Stimulated activated CD8-positive, alpha-beta memory T cell treated with anti-CD3 and anti-CD28 coated beads, Interleukin-4, amount 100 ng/mL, for 1 hour (primary cell): ENCODE data around the gene QSOX2.

Experiments
- DNase-seq, 2 donors: peaks; one replicate each; pipeline ENCODE4 v3.0.0-alpha.2; 2020; ENCODE audit warnings: low read depth in 2 of 2, low spot score in 1 of 2

The QSOX2 gene

GRCh38 chr9:136252281-136252680, 6.7 kb upstream of the QSOX2 start:
- no peak for DNase-seq

- no peak for DNase-seq
These were observed 5.9 kb upstream of the QSOX2 start for GRCh38 chr9:136251264-136252115.

- DNase-seq, result no peak
These were observed 5.1 kb upstream of the QSOX2 start for GRCh38 chr9:136250676-136251075.

- DNase-seq, result no peak
These were observed 4.4 kb upstream of the QSOX2 start for GRCh38 chr9:136249877-136250559.

- DNase-seq, result no peak
These were observed 3.6 kb upstream of the QSOX2 start for GRCh38 chr9:136248951-136249876.

GRCh38 chr9:136247947-136248637, 2.5 kb upstream of the QSOX2 start:
- DNase-seq, result no peak

- no peak for DNase-seq
These were observed 1.9 kb upstream of the QSOX2 start for GRCh38 chr9:136247551-136247916.

- DNase-seq, result no peak
These were observed 1.4 kb upstream of the QSOX2 start for GRCh38 chr9:136246849-136247550.

GRCh38 chr9:136244969-136245218, 718 bp downstream of the QSOX2 start:
- DNase-seq, result no peak

GRCh38 chr9:136244122-136244968, 1.3 kb downstream of the QSOX2 start:
- DNase-seq, result no peak

- no peak for DNase-seq
These were observed 2.0 kb downstream of the QSOX2 start for GRCh38 chr9:136243631-136244030.

- DNase-seq, result no peak
These were observed 2.6 kb downstream of the QSOX2 start for GRCh38 chr9:136242918-136243525.

GRCh38 chr9:136242248-136242647, 3.4 kb downstream of the QSOX2 start:
- no peak for DNase-seq

- DNase-seq, result no peak
These were observed 4.1 kb downstream of the QSOX2 start for GRCh38 chr9:136241542-136241941.

- DNase-seq, result no peak
These were observed 4.7 kb downstream of the QSOX2 start for GRCh38 chr9:136240941-136241340.

GRCh38 chr9:136239983-136240330, 5.7 kb downstream of the QSOX2 start:
- no peak for DNase-seq

- DNase-seq, result no peak
These were observed 6.3 kb downstream of the QSOX2 start for GRCh38 chr9:136239135-136239982.

GRCh38 chr9:136238342-136238732, 7.3 kb downstream of the QSOX2 start:
- no peak for DNase-seq
